Natural killer cell treated with Interleukin-12 subunit alpha and Interleukin-12 subunit beta and Interleukin-15 and Interleukin-18, amount 100 ng/mL, for 72 hours (primary cell): Measurements from ENCODE around the gene PPP1R13B. TPM values are rescaled to one million over a fixed set of nuclear protein-coding genes. Genes with fewer than 3 reads are reported as not detected.
"Not testable (repeated sequence)": the region's sequence is repeated elsewhere in the genome, so short reads cannot be mapped to it uniquely, and the experiment has no call there.

Experiments used
- ATAC-seq, 2 donors: fragments of 150-1000 bp; cut with Tn5 transposase in 1 of 2; sonication (Bioruptor Pico), chemical (Tn5 transposase) in 1 of 2; 2 replicates each; pipeline ENCODE4 v1.10.0; 2021
- DNase-seq: peaks from one replicate; pipeline ENCODE4 v3.0.0; 2022; ENCODE audit warnings: low spot score
- H3K27ac Mint-ChIP-seq, 2 donors: 1 replicate in 1 of 2; 2 replicates in 1 of 2; pipeline ENCODE4 v1.8.0; 2022; ENCODE audit warnings: mixed read lengths in 2 of 2, mild to moderate bottlenecking in 1 of 2, moderate library complexity in 1 of 2
- H3K27me3 Mint-ChIP-seq, 2 donors: 1 replicate in 1 of 2; 2 replicates in 1 of 2; pipeline ENCODE4 v1.8.0; 2022; ENCODE audit warnings: mixed read lengths in 2 of 2
- H3K36me3 Mint-ChIP-seq: one replicate; pipeline ENCODE4 v1.8.0; 2022; ENCODE audit warnings: mixed read lengths
- H3K4me1 Mint-ChIP-seq, 2 donors: 1 replicate in 1 of 2; 2 replicates in 1 of 2; pipeline ENCODE4 v1.8.0; 2022; ENCODE audit warnings: low read depth in 2 of 2, mixed read lengths in 2 of 2, mild to moderate bottlenecking in 1 of 2
- H3K4me3 Mint-ChIP-seq: one replicate; pipeline ENCODE4 v1.8.0; 2022; ENCODE audit warnings: mixed read lengths
- H3K9me3 Mint-ChIP-seq: 2 replicates; pipeline ENCODE4 v1.8.0; 2022; ENCODE audit warnings: mixed read lengths
- total RNA-seq, 2 donors: library from RNA; stranded (reverse); gene quantifications; one replicate each; pipeline ENCODE4 v1.2.3, GENCODE V29; 2022

PPP1R13B gene
- total RNA-seq, 2 donors from 2014 or later = 14.4 to 25.7 TPM

GRCh38 chr14:103846097-103846496 is 1.3 kb downstream of the PPP1R13B start:
- DNase-seq (no peak), ATAC-seq (no peak)
- Mint-ChIP-seq H3K9me3 (no peaks in the 10 kb centered on the region), H3K4me1 (peaks cover 9% of the 10 kb centered on the region in 2 donors), H3K36me3 (no peaks in the 10 kb centered on the region), H3K4me3 (peak overlapping the region; percentile 84), H3K27me3 (no peaks in the 10 kb centered on the region), H3K27ac (peak overlapping the region in 1 of 2 donors; percentile 63)

GRCh38 chr14:103845327-103845726 is 2.0 kb downstream of the PPP1R13B start:
- Mint-ChIP-seq H3K27ac (no peak overlapping the region), H3K4me1 (peaks cover 9% of the 10 kb centered on the region in 2 donors), H3K4me3 (no peak overlapping the region), H3K9me3 (no peaks in the 10 kb centered on the region), H3K36me3 (no peaks in the 10 kb centered on the region), H3K27me3 (no peaks in the 10 kb centered on the region)
- DNase-seq (no peak), ATAC-seq (no peak)

- not testable (repeated sequence) for H3K27ac Mint-ChIP-seq, ATAC-seq, DNase-seq, H3K9me3 Mint-ChIP-seq, H3K36me3 Mint-ChIP-seq, H3K4me3 Mint-ChIP-seq, H3K27me3 Mint-ChIP-seq
- peaks cover 17 to 23% of the 10 kb centered on the region in 2 donors for H3K4me1 Mint-ChIP-seq
Measured at GRCh38 chr14:103841265-103841664, 6.1 kb downstream of the PPP1R13B start.

DNA sequence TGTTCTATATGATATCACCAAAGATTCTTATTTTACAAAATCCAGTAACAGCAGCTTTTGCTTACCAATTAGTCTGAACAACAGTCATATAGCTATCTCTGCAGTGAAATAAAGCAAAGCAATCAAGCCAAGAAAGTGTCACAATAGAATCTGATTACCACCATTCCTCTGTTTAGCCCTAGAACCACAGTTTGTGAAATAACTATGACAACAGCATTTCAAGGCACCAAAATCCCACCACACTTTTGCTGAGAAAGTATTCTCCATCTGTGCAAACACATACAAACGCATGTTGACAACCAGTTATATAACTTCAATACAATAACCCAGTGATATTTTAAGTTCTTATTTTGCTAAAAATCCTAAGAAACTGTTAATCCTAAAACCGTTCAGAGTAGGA is 7.4 kb downstream of the PPP1R13B start:
- no peak for DNase-seq
- Mint-ChIP-seq H3K27me3 (no peaks in the 10 kb centered on the region), H3K4me3 (no peak overlapping the region), H3K9me3 (no peaks in the 10 kb centered on the region), H3K27ac (no peak overlapping the region), H3K36me3 (no peaks in the 10 kb centered on the region), H3K4me1 (peaks cover 12 to 17% of the 10 kb centered on the region in 2 donors)
- ATAC-seq = no peak

DNA sequence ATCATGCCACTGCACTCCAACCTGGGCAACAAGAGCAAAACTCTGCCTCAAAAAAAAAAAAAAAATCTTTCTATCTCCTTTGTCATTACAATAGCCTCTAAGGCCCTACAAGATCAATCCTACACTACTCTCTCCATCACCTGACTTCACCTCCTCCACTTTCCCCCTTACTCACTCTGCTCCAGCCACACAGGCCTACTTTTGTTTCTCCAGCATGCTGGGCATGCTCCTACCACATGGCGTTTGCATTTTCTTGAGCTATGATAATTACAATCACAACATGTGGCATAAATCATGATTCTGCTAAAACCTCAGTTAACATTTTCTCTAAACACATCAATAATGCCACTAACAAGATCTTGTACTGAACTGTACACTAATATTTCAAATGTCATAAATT is 7.8 kb downstream of the PPP1R13B start:
- Mint-ChIP-seq H3K36me3 (no peaks in the 10 kb centered on the region), H3K27ac (no peak overlapping the region), H3K4me3 (no peak overlapping the region), H3K9me3 (no peaks in the 10 kb centered on the region), H3K4me1 (peaks cover 12 to 17% of the 10 kb centered on the region in 2 donors), H3K27me3 (no peaks in the 10 kb centered on the region)
- no peak for DNase-seq
- no peak for ATAC-seq

GRCh38 chr14:103838117-103838516 is 9.3 kb downstream of the PPP1R13B start:
- no peaks in the 10 kb centered on the region for H3K36me3 Mint-ChIP-seq
- ATAC-seq = no peak
- peaks cover 19 to 23% of the 10 kb centered on the region in 2 donors for H3K4me1 Mint-ChIP-seq
- DNase-seq = no peak
- no peaks in the 10 kb centered on the region for H3K27me3 Mint-ChIP-seq
- no peak overlapping the region for H3K27ac Mint-ChIP-seq
- no peaks in the 10 kb centered on the region for H3K9me3 Mint-ChIP-seq
- H3K4me3 Mint-ChIP-seq = no peak overlapping the region

DNA sequence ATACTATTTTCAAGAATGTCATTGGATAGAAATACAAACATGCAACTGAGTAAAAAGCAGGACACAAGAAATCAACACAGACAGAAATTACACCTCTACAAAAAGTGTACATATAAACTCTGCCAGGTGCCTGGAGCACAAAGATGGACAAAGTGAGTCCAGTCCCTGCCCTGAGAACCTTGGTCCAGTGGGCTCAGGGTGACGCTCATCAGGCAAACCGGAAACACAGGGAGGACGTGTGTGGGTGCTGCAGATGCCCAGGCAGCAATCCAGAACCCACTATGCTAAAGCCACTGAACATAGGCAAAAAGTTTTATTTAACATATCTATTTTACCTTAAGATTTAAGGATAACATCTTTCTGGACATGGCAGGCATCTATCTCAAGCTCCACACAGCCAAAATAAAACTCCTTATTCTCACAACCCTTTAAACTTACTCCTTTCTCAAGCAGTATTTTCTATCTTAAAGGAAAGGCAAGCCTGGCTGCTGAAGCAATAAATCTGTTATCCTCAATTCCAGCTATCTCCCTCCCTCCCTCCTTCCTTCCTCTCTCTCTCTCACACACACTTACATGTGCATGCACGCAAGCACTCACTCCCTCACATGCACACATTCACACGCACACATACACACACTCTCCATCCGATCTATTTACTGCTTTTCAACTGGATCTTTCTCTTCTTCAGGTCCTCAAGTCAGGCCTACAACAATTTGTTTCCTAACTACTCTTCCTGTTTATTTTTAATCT is 10.2 kb downstream of the PPP1R13B start:
- Mint-ChIP-seq H3K27ac (no peak overlapping the region), H3K27me3 (no peaks in the 10 kb centered on the region), H3K4me1 (peaks cover 23 to 24% of the 10 kb centered on the region in 2 donors), H3K9me3 (no peaks in the 10 kb centered on the region), H3K4me3 (no peak overlapping the region), H3K36me3 (no peaks in the 10 kb centered on the region)
- DNase-seq = no peak
- no peak for ATAC-seq

DNA sequence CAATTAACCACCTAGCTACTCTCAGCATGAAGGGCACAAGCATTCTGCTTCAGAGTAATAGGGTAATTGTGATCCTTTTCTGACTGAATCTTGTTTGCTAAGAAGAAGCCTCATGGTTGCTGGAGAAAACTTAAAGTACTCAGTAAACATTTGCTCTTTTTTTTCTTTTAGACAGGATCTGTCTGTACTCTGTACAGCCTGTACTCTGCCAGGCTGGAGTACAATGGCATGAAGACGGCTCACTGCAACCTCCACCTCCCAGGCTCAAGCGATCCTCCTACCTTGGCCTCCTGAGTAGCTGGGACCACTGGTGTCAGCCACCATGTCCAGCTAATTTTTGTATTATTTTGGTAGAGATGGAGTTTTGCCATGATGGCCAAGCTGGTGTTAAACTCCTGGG is 12.4 kb downstream of the PPP1R13B start:
- DNase-seq (no peak), ATAC-seq (no peak)
- no peak overlapping the region for H3K4me3 Mint-ChIP-seq
- H3K36me3 Mint-ChIP-seq = no peaks in the 10 kb centered on the region
- H3K9me3 Mint-ChIP-seq = no peaks in the 10 kb centered on the region
- H3K27ac Mint-ChIP-seq = no peak overlapping the region
- no peaks in the 10 kb centered on the region for H3K27me3 Mint-ChIP-seq
- peaks cover 23 to 24% of the 10 kb centered on the region in 2 donors for H3K4me1 Mint-ChIP-seq

DNA sequence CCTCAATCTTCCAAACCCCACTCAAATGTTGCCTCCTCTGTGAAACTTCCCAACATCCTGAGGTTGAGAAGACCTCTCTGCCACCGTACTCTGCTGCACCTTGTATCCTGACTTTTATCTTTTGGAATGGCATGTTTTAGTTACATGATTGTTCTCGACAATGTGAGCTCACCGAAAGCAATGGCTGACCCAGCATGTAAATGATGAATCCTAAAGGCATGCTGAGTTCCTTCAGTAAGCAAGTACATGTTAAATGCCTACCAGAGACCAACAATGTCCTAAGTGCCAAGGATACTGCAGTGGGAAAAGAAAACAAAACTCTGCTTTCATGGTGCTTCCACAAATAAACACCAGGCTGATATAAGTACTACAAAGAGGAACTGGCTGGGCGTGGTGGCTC is 13.7 kb downstream of the PPP1R13B start:
- Mint-ChIP-seq H3K4me1 (peaks cover 17 to 21% of the 10 kb centered on the region in 2 donors), H3K36me3 (no peaks in the 10 kb centered on the region), H3K4me3 (no peak overlapping the region), H3K9me3 (no peaks in the 10 kb centered on the region), H3K27me3 (no peaks in the 10 kb centered on the region), H3K27ac (no peak overlapping the region)
- no peak for ATAC-seq
- no peak for DNase-seq

DNA sequence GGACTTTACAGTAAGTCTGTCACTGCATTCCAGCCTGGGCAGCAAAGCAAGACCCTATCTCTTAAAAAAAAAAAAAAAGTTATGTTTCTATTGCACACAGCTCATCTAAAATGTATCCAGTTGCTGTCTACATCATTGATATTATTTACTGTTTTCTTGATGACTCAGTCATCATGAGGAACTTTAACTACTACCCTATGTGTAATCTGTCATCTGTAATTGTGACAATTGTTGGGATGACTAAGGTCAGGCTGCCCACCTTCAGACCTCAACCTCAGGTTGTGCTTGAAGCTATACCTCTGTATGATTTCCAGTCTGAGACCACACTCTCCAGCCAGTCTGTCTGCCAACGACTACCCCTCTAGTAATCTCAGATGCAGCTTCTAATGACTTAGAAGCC is 15.3 kb downstream of the PPP1R13B start:
- Mint-ChIP-seq H3K27me3 (no peaks in the 10 kb centered on the region), H3K4me1 (peaks cover 15% of the 10 kb centered on the region in 2 donors), H3K9me3 (no peaks in the 10 kb centered on the region), H3K36me3 (no peaks in the 10 kb centered on the region), H3K27ac (no peak overlapping the region), H3K4me3 (no peak overlapping the region)
- ATAC-seq (no peak), DNase-seq (no peak)

DNA sequence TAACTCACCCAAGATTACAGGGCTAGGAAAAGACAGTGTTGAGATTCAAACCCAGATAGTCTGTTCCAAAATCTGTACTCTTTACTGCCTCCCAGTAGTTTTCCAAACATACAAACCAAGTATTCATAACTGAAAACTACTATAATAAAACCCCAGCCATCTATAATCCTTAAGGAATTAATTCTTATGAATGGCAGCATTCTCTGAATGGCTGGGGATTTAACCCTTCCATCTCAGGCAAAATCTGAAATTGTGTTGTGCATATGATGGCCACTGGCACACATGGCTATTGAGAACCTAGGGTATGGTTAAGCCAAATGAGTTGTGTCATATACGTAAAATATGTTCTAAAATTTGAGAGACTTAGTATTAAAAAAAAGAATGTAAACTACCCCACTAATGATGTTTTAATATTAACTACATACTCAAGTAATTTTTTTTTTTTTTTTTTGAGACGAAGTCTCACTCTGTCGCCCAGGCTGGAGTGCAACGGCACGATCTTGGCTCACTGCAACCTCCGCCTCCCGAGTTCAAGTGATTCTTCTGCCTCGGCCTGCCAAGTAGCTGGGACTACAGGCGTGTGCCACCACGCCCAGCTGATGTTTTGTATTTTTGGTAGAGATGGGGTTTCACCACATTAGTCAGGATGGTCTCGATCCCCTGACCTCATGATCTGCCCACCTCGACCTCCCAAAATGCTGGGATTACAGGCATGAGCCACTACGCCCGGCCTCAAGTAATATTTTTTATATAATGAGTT is 16.7 kb downstream of the PPP1R13B start:
- Mint-ChIP-seq H3K27ac (peak overlapping the region in 1 of 2 donors; percentile 66), H3K9me3 (no peaks in the 10 kb centered on the region), H3K4me3 (no peak overlapping the region), H3K36me3 (no peaks in the 10 kb centered on the region), H3K27me3 (no peaks in the 10 kb centered on the region), H3K4me1 (peaks cover 15% of the 10 kb centered on the region in 2 donors)
- DNase-seq (no peak), ATAC-seq (no peak)

DNA sequence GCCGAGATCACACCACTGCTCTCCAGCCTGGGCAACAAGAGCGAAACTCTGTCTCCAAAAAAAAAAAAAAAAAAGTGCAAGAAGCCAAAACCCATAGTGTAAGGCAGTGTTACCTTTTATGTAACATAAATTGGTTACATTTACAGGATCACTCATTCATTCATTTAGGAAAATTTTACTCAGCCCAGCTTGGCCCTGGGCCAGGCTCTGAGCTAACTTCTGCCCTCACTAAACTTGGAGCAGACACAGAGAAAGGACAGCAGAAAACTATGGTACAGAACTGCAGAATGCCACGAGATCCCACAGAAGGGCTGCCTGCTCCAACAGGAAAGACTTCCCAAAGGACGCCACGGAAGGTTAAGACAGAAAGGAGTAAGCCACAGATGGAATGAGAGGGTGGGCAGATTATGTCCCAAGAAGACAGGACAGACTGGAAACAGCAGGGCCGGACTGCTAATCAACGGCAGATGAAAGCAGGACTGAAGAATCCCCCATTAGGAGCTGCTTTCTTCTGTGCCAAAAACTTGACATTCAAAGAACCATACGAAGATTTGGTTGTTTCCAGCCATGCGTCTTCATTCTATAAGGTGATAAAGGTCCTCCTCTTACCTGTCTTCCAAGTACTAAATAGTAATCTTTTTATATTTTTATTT is 18.9 kb downstream of the PPP1R13B start:
- no peaks in the 10 kb centered on the region for H3K36me3 Mint-ChIP-seq
- ATAC-seq (no peak), DNase-seq (no peak)
- no peaks in the 10 kb centered on the region for H3K27me3 Mint-ChIP-seq
- H3K27ac Mint-ChIP-seq = no peak overlapping the region
- H3K4me3 Mint-ChIP-seq = no peak overlapping the region
- H3K4me1 Mint-ChIP-seq = peaks cover 9 to 10% of the 10 kb centered on the region in 2 donors
- no peaks in the 10 kb centered on the region for H3K9me3 Mint-ChIP-seq

GRCh38 chr14:103825101-103825500 is 22.3 kb downstream of the PPP1R13B start:
- no peak overlapping the region for H3K27ac Mint-ChIP-seq
- no peak for ATAC-seq
- no peak overlapping the region for H3K4me3 Mint-ChIP-seq
- H3K27me3 Mint-ChIP-seq = peaks cover 0 to 2% of the 10 kb centered on the region in 2 donors
- no peaks in the 10 kb centered on the region for H3K9me3 Mint-ChIP-seq
- H3K4me1 Mint-ChIP-seq = peaks cover 8 to 15% of the 10 kb centered on the region in 2 donors
- no peak for DNase-seq
- no peaks in the 10 kb centered on the region for H3K36me3 Mint-ChIP-seq

GRCh38 chr14:103820908-103821307 is 26.5 kb downstream of the PPP1R13B start:
- no peaks in the 10 kb centered on the region for H3K9me3 Mint-ChIP-seq
- DNase-seq (no peak), ATAC-seq (no peak)
- peak overlapping the region in 1 of 2 donors; percentile 12 for H3K27ac Mint-ChIP-seq
- H3K27me3 Mint-ChIP-seq = peaks cover 0 to 2% of the 10 kb centered on the region in 2 donors
- H3K36me3 Mint-ChIP-seq = no peaks in the 10 kb centered on the region
- H3K4me1 Mint-ChIP-seq = peaks cover 23 to 28% of the 10 kb centered on the region in 2 donors
- H3K4me3 Mint-ChIP-seq = no peak overlapping the region
